Measurements from ENCODE around the gene DGKE.

The DGKE gene

GRCh38 chr17:56849131-56849530 lies 15.2 kb downstream of the DGKE start:
- Mint-ChIP-seq H3K4me1 (peaks cover 10% of the 10 kb centered on the region), H3K4me3 (no peak overlapping the region), H3K9me3 (no peaks in the 10 kb centered on the region), H3K27ac (no peak overlapping the region), H3K36me3 (peaks cover 26% of the 10 kb centered on the region), H3K27me3 (no peaks in the 10 kb centered on the region)
- no peak for ATAC-seq (ENCODE audit: low read depth)
- DNase-seq (ENCODE audit: low spot score in 2 of 2): no peak

DNA sequence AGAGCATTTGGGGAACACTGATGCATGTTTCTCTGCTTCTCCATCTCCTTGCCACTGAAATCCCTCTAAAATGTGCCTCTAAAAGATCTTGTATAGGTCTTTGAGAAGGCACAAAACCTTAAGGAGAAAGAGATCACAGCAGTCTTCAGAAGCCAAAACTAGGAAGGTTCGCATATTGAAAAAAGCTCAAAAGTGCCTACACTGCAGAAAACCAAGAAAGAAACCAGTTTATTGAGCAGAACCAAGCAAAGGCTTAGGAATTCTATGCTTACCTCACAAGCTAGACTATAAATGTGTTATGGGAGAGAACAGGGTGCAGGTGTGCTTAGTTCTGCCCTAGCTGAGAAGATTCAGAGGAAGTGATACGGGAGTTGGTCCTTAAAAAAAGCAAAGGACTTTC lies 16.6 kb downstream of the DGKE start:
- Mint-ChIP-seq H3K36me3 (peaks cover 31% of the 10 kb centered on the region), H3K27me3 (no peaks in the 10 kb centered on the region), H3K27ac (no peak overlapping the region), H3K4me3 (no peak overlapping the region), H3K4me1 (peaks cover 10% of the 10 kb centered on the region), H3K9me3 (no peaks in the 10 kb centered on the region)
- ATAC-seq (ENCODE audit: low read depth): no peak
- no peak for DNase-seq (ENCODE audit: low spot score in 2 of 2)

DNA sequence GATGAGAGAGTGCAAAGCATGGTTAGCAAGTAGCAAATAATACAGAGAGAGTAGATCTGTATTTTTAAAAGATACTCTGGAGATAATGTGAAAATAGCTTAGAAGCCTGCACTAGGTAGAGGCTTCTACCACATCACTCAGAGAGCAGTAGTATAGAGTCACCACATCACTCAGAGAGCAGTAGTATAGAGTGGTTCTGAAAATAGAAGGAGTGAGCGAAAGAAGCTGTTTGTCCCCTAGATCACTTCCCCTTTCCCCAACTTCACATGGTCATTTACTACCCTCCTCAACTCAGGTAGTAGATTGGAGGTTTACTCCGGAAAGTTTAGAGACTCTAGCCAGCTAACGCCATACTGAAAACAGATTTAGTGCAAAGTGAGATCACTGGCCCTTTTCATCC lies 17.1 kb downstream of the DGKE start:
- ATAC-seq (ENCODE audit: low read depth) (no peak), DNase-seq (ENCODE audit: low spot score in 2 of 2) (no peak)
- no peak overlapping the region for H3K27ac Mint-ChIP-seq
- H3K4me3 Mint-ChIP-seq: no peak overlapping the region
- H3K27me3 Mint-ChIP-seq: no peaks in the 10 kb centered on the region
- no peaks in the 10 kb centered on the region for H3K9me3 Mint-ChIP-seq
- H3K4me1 Mint-ChIP-seq: peaks cover 9% of the 10 kb centered on the region
- peaks cover 34% of the 10 kb centered on the region for H3K36me3 Mint-ChIP-seq

- no peak overlapping the region for H3K4me3 Mint-ChIP-seq
Measured at GRCh38 chr17:56861899-56862298, 27.9 kb downstream of the DGKE start.

DNA sequence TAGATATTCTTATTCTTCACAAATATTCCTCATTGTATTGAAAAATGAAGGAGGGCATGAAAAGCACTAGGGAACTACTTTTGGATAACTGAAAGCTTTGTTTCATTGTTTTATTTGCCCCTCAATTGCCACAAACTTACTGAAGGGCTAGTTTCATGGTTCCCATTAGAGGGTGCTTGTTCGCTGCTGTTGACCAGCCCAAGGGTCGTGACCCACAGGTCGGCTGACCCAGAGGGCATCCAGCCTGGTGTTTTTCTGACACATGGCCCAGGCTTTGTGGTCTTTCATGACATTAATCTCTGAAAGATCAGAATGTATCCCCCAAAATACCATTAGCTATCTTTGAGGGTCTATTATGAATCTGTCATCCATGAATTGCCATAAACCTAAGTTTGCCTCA lies 30.0 kb downstream of the DGKE start:
- Mint-ChIP-seq H3K27me3 (no peaks in the 10 kb centered on the region), H3K4me3 (no peak overlapping the region), H3K36me3 (peaks cover 18% of the 10 kb centered on the region), H3K4me1 (peaks cover 7% of the 10 kb centered on the region), H3K27ac (no peak overlapping the region), H3K9me3 (no peaks in the 10 kb centered on the region)
- ATAC-seq (ENCODE audit: low read depth) (no peak), DNase-seq (ENCODE audit: low spot score in 2 of 2) (no peak)

More at GRCh38 chr17:56861899-56862298, 27.9 kb downstream of the DGKE start:
- no peaks in the 10 kb centered on the region for H3K9me3 Mint-ChIP-seq
- no peaks in the 10 kb centered on the region for H3K27me3 Mint-ChIP-seq
- H3K27ac Mint-ChIP-seq: no peak overlapping the region
- ATAC-seq (ENCODE audit: low read depth) (no peak), DNase-seq (ENCODE audit: low spot score in 2 of 2) (no peak)
- H3K4me1 Mint-ChIP-seq: peaks cover 7% of the 10 kb centered on the region
- H3K36me3 Mint-ChIP-seq: peaks cover 17% of the 10 kb centered on the region

GRCh38 chr17:56866076-56866475 lies 32.1 kb downstream of the DGKE start:
- H3K9me3 Mint-ChIP-seq: no peaks in the 10 kb centered on the region
- H3K36me3 Mint-ChIP-seq: peaks cover 14% of the 10 kb centered on the region
- H3K27me3 Mint-ChIP-seq: no peaks in the 10 kb centered on the region
- DNase-seq (ENCODE audit: low spot score in 2 of 2) (no peak), ATAC-seq (ENCODE audit: low read depth) (no peak)
- peaks cover 7% of the 10 kb centered on the region for H3K4me1 Mint-ChIP-seq
- no peak overlapping the region for H3K4me3 Mint-ChIP-seq
- H3K27ac Mint-ChIP-seq: no peak overlapping the region

- ATAC-seq (ENCODE audit: low read depth) (no peak), DNase-seq (ENCODE audit: low spot score in 2 of 2) (no peak)
- H3K9me3 Mint-ChIP-seq: no peaks in the 10 kb centered on the region
- H3K27me3 Mint-ChIP-seq: no peaks in the 10 kb centered on the region
- H3K27ac Mint-ChIP-seq: no peak overlapping the region
- H3K36me3 Mint-ChIP-seq: peaks cover 10% of the 10 kb centered on the region
- H3K4me1 Mint-ChIP-seq: peaks cover 7% of the 10 kb centered on the region
- no peak overlapping the region for H3K4me3 Mint-ChIP-seq
Measured at GRCh38 chr17:56866496-56866895, 32.5 kb downstream of the DGKE start.

- no peaks in the 10 kb centered on the region for H3K27me3 Mint-ChIP-seq
- ATAC-seq (ENCODE audit: low read depth) (no peak), DNase-seq (ENCODE audit: low spot score in 2 of 2) (no peak)
- no peak overlapping the region for H3K27ac Mint-ChIP-seq
- peaks cover 5% of the 10 kb centered on the region for H3K36me3 Mint-ChIP-seq
- no peaks in the 10 kb centered on the region for H3K9me3 Mint-ChIP-seq
- H3K4me1 Mint-ChIP-seq: peaks cover 7% of the 10 kb centered on the region
- H3K4me3 Mint-ChIP-seq: no peak overlapping the region
Measured at GRCh38 chr17:56867948-56868376, 34.0 kb downstream of the DGKE start.

GRCh38 chr17:56868716-56869115 lies 34.8 kb downstream of the DGKE start:
- no peak overlapping the region for H3K4me3 Mint-ChIP-seq
- no peak overlapping the region for H3K27ac Mint-ChIP-seq
- DNase-seq (ENCODE audit: low spot score in 2 of 2): no peak
- H3K9me3 Mint-ChIP-seq: no peaks in the 10 kb centered on the region
- H3K36me3 Mint-ChIP-seq: peaks cover 4% of the 10 kb centered on the region
- H3K27me3 Mint-ChIP-seq: no peaks in the 10 kb centered on the region
- ATAC-seq (ENCODE audit: low read depth): no peak
- H3K4me1 Mint-ChIP-seq: peaks cover 7% of the 10 kb centered on the region

GRCh38 chr17:56870081-56870651 lies 36.2 kb downstream of the DGKE start:
- ATAC-seq (ENCODE audit: low read depth) (peak; percentile 67), DNase-seq (ENCODE audit: low spot score in 2 of 2) (no peak)
- H3K4me1 Mint-ChIP-seq: peaks cover 7% of the 10 kb centered on the region
- no peaks in the 10 kb centered on the region for H3K27me3 Mint-ChIP-seq
- H3K27ac Mint-ChIP-seq: no peak overlapping the region
- peaks cover 4% of the 10 kb centered on the region for H3K36me3 Mint-ChIP-seq
- no peak overlapping the region for H3K4me3 Mint-ChIP-seq
- H3K9me3 Mint-ChIP-seq: no peaks in the 10 kb centered on the region

GRCh38 chr17:56876766-56877179 lies 42.8 kb downstream of the DGKE start:
- peaks cover 3% of the 10 kb centered on the region for H3K36me3 Mint-ChIP-seq

DNA sequence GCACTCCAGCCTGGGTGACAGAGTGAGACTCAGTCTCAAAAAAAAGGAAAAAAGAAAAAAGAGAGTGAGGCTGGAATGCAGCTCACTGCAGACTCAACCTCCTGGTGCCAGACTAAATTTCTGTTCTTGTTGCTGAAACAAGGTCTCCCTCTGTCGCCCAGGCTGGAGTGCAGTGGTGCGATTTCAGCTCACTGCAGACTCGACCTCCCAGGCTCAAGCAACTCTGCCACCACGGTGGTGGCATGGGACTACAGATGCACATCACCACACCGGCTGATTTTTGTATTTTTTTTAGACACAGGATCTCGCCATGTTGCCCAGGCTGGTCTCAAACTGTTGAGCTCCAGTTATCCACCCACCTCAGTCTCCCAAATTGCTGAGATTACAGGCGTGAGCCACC lies 45.3 kb downstream of the DGKE start:
- H3K9me3 Mint-ChIP-seq: peaks cover 2% of the 10 kb centered on the region
- H3K27ac Mint-ChIP-seq: no peak overlapping the region
- no peak for ATAC-seq (ENCODE audit: low read depth)
- no peak overlapping the region for H3K4me3 Mint-ChIP-seq
- peaks cover 7% of the 10 kb centered on the region for H3K4me1 Mint-ChIP-seq
- H3K27me3 Mint-ChIP-seq: no peaks in the 10 kb centered on the region
- DNase-seq (ENCODE audit: low spot score in 2 of 2): no peak
- H3K36me3 Mint-ChIP-seq: peaks cover 3% of the 10 kb centered on the region

More at GRCh38 chr17:56876766-56877179, 42.8 kb downstream of the DGKE start:
- ATAC-seq (ENCODE audit: low read depth): no peak
- no peak for DNase-seq (ENCODE audit: low spot score in 2 of 2)
- H3K4me3 Mint-ChIP-seq: no peak overlapping the region
- peaks cover 7% of the 10 kb centered on the region for H3K4me1 Mint-ChIP-seq
- no peak overlapping the region for H3K27ac Mint-ChIP-seq
- peaks cover 2% of the 10 kb centered on the region for H3K9me3 Mint-ChIP-seq
- no peaks in the 10 kb centered on the region for H3K27me3 Mint-ChIP-seq

GRCh38 chr17:56880133-56880532 lies 46.2 kb downstream of the DGKE start:
- H3K4me1 Mint-ChIP-seq: peaks cover 9% of the 10 kb centered on the region
- ATAC-seq (ENCODE audit: low read depth): no peak
- H3K36me3 Mint-ChIP-seq: peaks cover 5% of the 10 kb centered on the region
- H3K27me3 Mint-ChIP-seq: no peaks in the 10 kb centered on the region
- no peak for DNase-seq (ENCODE audit: low spot score in 2 of 2)
- H3K4me3 Mint-ChIP-seq: no peak overlapping the region
- H3K9me3 Mint-ChIP-seq: peaks cover 2% of the 10 kb centered on the region
- H3K27ac Mint-ChIP-seq: no peak overlapping the region

DNA sequence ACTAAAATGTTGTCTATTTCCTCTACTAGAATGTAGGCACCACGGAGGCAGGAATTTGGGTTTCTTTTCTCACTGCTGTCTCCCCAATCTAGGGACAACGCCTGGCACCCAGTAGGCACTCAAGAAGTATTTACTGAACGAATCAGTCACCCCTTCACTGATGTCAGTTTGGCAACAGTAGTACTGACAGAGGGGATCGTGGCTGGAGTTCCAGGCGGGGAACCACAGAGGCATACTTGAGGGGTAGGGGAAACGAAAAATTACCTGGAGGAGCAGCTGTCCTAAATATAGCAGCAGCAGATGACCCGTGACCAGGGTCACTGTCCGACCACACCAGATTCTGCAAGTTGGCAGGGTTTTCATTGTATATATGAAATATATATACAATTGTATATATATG lies 46.6 kb downstream of the DGKE start:
- DNase-seq (ENCODE audit: low spot score in 2 of 2) (no peak), ATAC-seq (ENCODE audit: low read depth) (no peak)
- Mint-ChIP-seq H3K27me3 (no peaks in the 10 kb centered on the region), H3K9me3 (peaks cover 2% of the 10 kb centered on the region), H3K4me1 (peaks cover 9% of the 10 kb centered on the region), H3K4me3 (no peak overlapping the region), H3K27ac (no peak overlapping the region), H3K36me3 (peaks cover 8% of the 10 kb centered on the region)

DNA sequence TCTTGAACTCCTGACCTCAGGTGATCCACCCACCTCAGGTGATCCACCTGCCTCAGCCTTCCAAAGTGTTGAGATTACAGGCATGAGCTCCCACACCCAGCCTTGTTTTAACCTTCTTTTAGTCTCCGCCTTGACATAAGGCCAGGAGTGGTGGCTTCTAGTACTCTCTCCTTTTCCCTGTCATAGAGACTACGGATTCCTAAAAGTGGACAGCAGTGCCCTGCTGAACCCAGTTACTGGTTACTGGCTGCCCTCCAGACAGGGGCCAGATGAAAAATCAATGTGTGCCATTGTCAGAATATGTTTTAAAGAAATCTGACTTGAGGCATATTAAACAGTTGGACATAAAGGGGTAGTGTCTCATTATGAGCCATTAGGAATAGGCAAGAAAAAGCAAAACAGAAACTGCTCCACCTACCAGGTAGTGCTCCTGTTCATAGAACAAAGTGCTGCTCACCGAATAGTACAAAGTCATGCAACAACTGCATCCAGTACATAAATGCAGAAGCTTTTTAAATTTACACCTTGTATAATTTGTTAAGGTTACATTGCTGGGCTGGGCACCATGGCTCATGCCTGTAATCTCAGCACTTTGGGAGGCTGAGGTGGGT lies 47.8 kb downstream of the DGKE start:
- Mint-ChIP-seq H3K36me3 (peaks cover 13% of the 10 kb centered on the region), H3K9me3 (peaks cover 2% of the 10 kb centered on the region), H3K27me3 (no peaks in the 10 kb centered on the region), H3K27ac (no peak overlapping the region), H3K4me3 (no peak overlapping the region), H3K4me1 (peaks cover 13% of the 10 kb centered on the region)
- no peak for ATAC-seq (ENCODE audit: low read depth)
- no peak for DNase-seq (ENCODE audit: low spot score in 2 of 2)
